Endothelial cell of umbilical vein (primary cell): ENCODE data around the gene ACTBL2. TPM values are rescaled to one million over a fixed set of nuclear protein-coding genes. Genes with fewer than 3 reads are reported as not detected.

Experiments
- BruUV-seq: library from RNA; stranded (reverse); fragments of 400-500 nt; replicated peaks from 2 replicates; lab custom pipeline; 2021; lab: Mats Ljungman, UMichigan
- CTCF ChIA-PET: fragments of 300-600, 350-600 bp; sonication (Branson Sonifier 250); formaldehyde crosslinking; loops from one replicate; lab custom pipeline; 2021; ENCODE audit warnings: antibody characterized with exemption, inconsistent platforms; lab: Charles Lee
- POLR2A ChIA-PET: fragments of 300-600, 350-600 bp; sonication (Branson Sonifier 250); formaldehyde crosslinking; loops from one replicate; lab custom pipeline; 2021; ENCODE audit warnings: antibody characterized with exemption, inconsistent platforms; lab: Charles Lee
- DNase-seq: peaks from one replicate; pipeline ENCODE4 v3.0.0-alpha.2; 2011; ENCODE audit warnings: low read depth, low spot score
- FAIRE-seq: peaks from 2 replicates; lab custom pipeline; 2011; peaks lifted over from hg19 to GRCh38; lab: Jason Lieb, UNC
- H2AFZ ChIP-seq: 2 replicates; pipeline ENCODE4 v1.6.0; 2012; ENCODE audit warnings: low read depth, low read length, control low read depth, inconsistent platforms
- H3K27ac ChIP-seq: 2 replicates; pipeline ENCODE4 v1.5.1; 2011; ENCODE audit warnings: low read depth, mild to moderate bottlenecking, control low read depth, low read length, moderate library complexity; ENCODE audit not compliant: insufficient read depth
- H3K27me3 ChIP-seq, 2 experiments: 2 replicates each; pipeline versions ENCODE4 v1.6.0 to v1.6.1; 2011; ENCODE audit warnings: low read length in 2 of 2, mixed read lengths in 1 of 2; ENCODE audit not compliant: control insufficient read depth in 2 of 2, insufficient read depth in 2 of 2
- H3K36me3 ChIP-seq, 2 experiments: 2 replicates in 1 of 2; 3 replicates in 1 of 2; pipeline ENCODE4 v1.5.1; 2011; ENCODE audit warnings: low read length in 2 of 2, mild to moderate bottlenecking in 1 of 2, moderate library complexity in 1 of 2; ENCODE audit not compliant: control insufficient read depth in 2 of 2, insufficient read depth in 2 of 2; ENCODE audit errors: extremely low read depth in 1 of 2
- H3K4me1 ChIP-seq: 3 replicates; pipeline ENCODE4 v1.5.1; 2011; ENCODE audit warnings: mild to moderate bottlenecking, low read length; ENCODE audit not compliant: control insufficient read depth, insufficient read depth; ENCODE audit errors: extremely low read depth
- H3K4me2 ChIP-seq: 2 replicates; pipeline ENCODE4 v1.6.1; 2011; ENCODE audit warnings: low read length, control low read depth, mixed read lengths; ENCODE audit not compliant: insufficient read depth
- H3K4me3 ChIP-seq, 3 experiments: fragments of 200-600 bp in 1 of 3; sonication (generic), shearing (Covaris generic) in 1 of 3; replicated peaks in 1 of 3; 2 replicates each; pipeline ENCODE4 v1.5.1; 2011 to 2016; ENCODE audit warnings: control low read depth in 3 of 3, low read length in 3 of 3, mild to moderate bottlenecking in 2 of 3, inconsistent platforms in 1 of 3, low read depth in 1 of 3, moderate library complexity in 1 of 3; ENCODE audit not compliant: insufficient read depth in 1 of 3
- H3K79me2 ChIP-seq: 2 replicates; pipeline ENCODE4 v1.6.0; 2012; ENCODE audit warnings: low read length, inconsistent platforms; ENCODE audit not compliant: control insufficient read depth, insufficient read depth
- H3K9ac ChIP-seq: replicated peaks from 2 replicates; pipeline ENCODE3; 2011; ENCODE audit warnings: low read length, control low read depth; ENCODE audit not compliant: insufficient read depth; ENCODE audit errors: extremely low read depth
- H3K9me1 ChIP-seq: replicated peaks from 3 replicates; pipeline ENCODE4 v1.6.0; 2011; ENCODE audit warnings: mild to moderate bottlenecking, low read length; ENCODE audit not compliant: control insufficient read depth, insufficient read depth; ENCODE audit errors: extremely low read depth
- H3K9me3 ChIP-seq: replicated peaks from 2 replicates; pipeline ENCODE4 v1.5.1; 2012; ENCODE audit warnings: low read length, inconsistent platforms; ENCODE audit not compliant: control insufficient read depth, insufficient read depth
- H4K20me1 ChIP-seq: replicated peaks from 2 replicates; pipeline ENCODE3; 2011; ENCODE audit warnings: mild to moderate bottlenecking, low read length; ENCODE audit not compliant: control insufficient read depth, insufficient read depth; ENCODE audit errors: extremely low read depth
- GATA2 ChIP-seq: IDR thresholded peaks from 2 replicates; pipeline ENCODE4 v1.7.0; 2011; ENCODE audit warnings: low read depth, mild to moderate bottlenecking, moderate library complexity, mixed read lengths, low read length; ENCODE audit not compliant: insufficient read length, insufficient read depth
- POLR2A ChIP-seq: IDR thresholded peaks from 2 replicates; pipeline ENCODE4 v1.6.1; 2012; ENCODE audit warnings: low read depth, mild to moderate bottlenecking, control low read depth, low read length
- dilution Hi-C: fragments of 300-500 bp; cut with MboI; formaldehyde crosslinking; loops from one replicate; pipeline ENCODE4 v1.15.0; 2019; ENCODE audit warnings: low sequenced_read_pairs; ENCODE audit not compliant: extremely low pct_ligation_motif_present
- intact Hi-C: fragments of 100-400 bp; cut with micrococcal nuclease; formaldehyde crosslinking; loops from one replicate; pipeline ENCODE4 v1.10.0; 2022
- polyA plus RNA-seq, 4 experiments: library from polyadenylated mRNA; depleted of rRNA in 3 of 4; stranded (reverse) in 3 of 4; unstranded in 1 of 4; fragments of >200 nt; gene quantifications; 2 replicates each; pipeline versions ENCODE4 v1.2.1 to v1.2.3, GENCODE V29; 2011 to 2012; ENCODE audit warnings: missing spikeins in 1 of 4
- total RNA-seq: library from RNA; stranded (reverse); gene quantifications from 2 replicates; pipeline ENCODE4 v1.2.3, GENCODE V29; 2021
- TF ChIP-seq, protein P1 (sequence below): IDR thresholded peaks from 2 replicates; pipeline ENCODE4 v1.6.1; 2011; ENCODE audit not compliant: insufficient read depth, insufficient read length
- TF ChIP-seq, protein P2 (sequence below), 2 donors: IDR thresholded peaks; 1 replicate in 1 of 2; 2 replicates in 1 of 2; pipeline ENCODE4 v1.5.1; 2011; ENCODE audit warnings: low read length in 2 of 2, mild to moderate bottlenecking in 2 of 2, moderate library complexity in 2 of 2, control low read depth in 1 of 2, inconsistent platforms in 1 of 2, low read depth in 1 of 2; ENCODE audit not compliant: insufficient read depth in 1 of 2; ENCODE audit errors: extremely low read depth in 1 of 2

Gene ACTBL2
- total and polyA plus RNA-seq, 2 donors (not counting 3 experiments of a cell fraction or from before 2014, with no cell fraction given): 0.08 TPM; not detected in 1

- FAIRE-seq: no peak
- no TSS peak for BruUV-seq
Observed at GRCh38 chr5:57445705-57446037, 36.9 kb downstream of the ACTBL2 start.

More at GRCh38 chr5:57445705-57446037, 36.9 kb downstream of the ACTBL2 start:
- no peaks in the 10 kb centered on the region for H3K9me1 ChIP-seq
- CTCF ChIA-PET: no interaction called here
- peaks cover 24% of the 10 kb centered on the region for H3K4me1 ChIP-seq
- H3K79me2 ChIP-seq: no peaks in the 10 kb centered on the region
- POLR2A ChIA-PET: no interaction called here
- dilution Hi-C loops (no loop called here), intact Hi-C loops (no loop called here)
- no peak overlapping the region for H3K4me3 ChIP-seq
- H3K9ac ChIP-seq: no peak overlapping the region
- no peak for DNase-seq
- H2AFZ ChIP-seq: no peak overlapping the region
- H3K4me2 ChIP-seq: no peak overlapping the region
- H3K36me3 ChIP-seq: no peaks in the 10 kb centered on the region
- no peaks in the 10 kb centered on the region for H4K20me1 ChIP-seq
- TF ChIP-seq, protein P1, sequence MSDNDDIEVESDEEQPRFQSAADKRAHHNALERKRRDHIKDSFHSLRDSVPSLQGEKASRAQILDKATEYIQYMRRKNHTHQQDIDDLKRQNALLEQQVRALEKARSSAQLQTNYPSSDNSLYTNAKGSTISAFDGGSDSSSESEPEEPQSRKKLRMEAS: no peak
- TF ChIP-seq POLR2A (no peak), GATA2 (no peak)
- TF ChIP-seq, protein P2, sequence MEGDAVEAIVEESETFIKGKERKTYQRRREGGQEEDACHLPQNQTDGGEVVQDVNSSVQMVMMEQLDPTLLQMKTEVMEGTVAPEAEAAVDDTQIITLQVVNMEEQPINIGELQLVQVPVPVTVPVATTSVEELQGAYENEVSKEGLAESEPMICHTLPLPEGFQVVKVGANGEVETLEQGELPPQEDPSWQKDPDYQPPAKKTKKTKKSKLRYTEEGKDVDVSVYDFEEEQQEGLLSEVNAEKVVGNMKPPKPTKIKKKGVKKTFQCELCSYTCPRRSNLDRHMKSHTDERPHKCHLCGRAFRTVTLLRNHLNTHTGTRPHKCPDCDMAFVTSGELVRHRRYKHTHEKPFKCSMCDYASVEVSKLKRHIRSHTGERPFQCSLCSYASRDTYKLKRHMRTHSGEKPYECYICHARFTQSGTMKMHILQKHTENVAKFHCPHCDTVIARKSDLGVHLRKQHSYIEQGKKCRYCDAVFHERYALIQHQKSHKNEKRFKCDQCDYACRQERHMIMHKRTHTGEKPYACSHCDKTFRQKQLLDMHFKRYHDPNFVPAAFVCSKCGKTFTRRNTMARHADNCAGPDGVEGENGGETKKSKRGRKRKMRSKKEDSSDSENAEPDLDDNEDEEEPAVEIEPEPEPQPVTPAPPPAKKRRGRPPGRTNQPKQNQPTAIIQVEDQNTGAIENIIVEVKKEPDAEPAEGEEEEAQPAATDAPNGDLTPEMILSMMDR (IDR thresholded peaks at IDR 0.05; ENCODE audit: extremely low read depth in 1 of 2, insufficient read depth in 1 of 2, low read depth in 1 of 2, low read length in 2 of 2): no peak
- H3K9me3 ChIP-seq: no peaks in the 10 kb centered on the region
- H3K27me3 ChIP-seq: no peaks in the 10 kb centered on the region
- no peak overlapping the region for H3K27ac ChIP-seq
